ENCODE measurements around the gene LHX4.

GRCh38 chr1:180258935-180259334 is 28.9 kb downstream of the LHX4 start:
- no peak for TF ChIP-seq CTCF (IDR thresholded peaks at IDR 0.05)
- no peak for TF ChIP-seq POLR2A (IDR thresholded peaks at IDR 0.05)
